GM21390 (cell line): Measurements from ENCODE around the gene GGNBP2.

Source experiments
- ATAC-seq: cut with Tn5 transposase; IDR thresholded peaks from one replicate; pipeline ENCODE4 v1.9.1; 2021; ENCODE audit not compliant: unreplicated experiment

The GGNBP2 gene

GRCh38 chr17:36512641-36513040, 32.1 kb upstream of the GGNBP2 start:
- ATAC-seq: no peak

GRCh38 chr17:36514856-36515255, 29.9 kb upstream of the GGNBP2 start:
- ATAC-seq: no peak

GRCh38 chr17:36515837-36516236, 28.9 kb upstream of the GGNBP2 start:
- no peak for ATAC-seq

- no peak for ATAC-seq
Observed at GRCh38 chr17:36523113-36523512, 21.6 kb upstream of the GGNBP2 start.

GRCh38 chr17:36524428-36524876, 20.3 kb upstream of the GGNBP2 start:
- no peak for ATAC-seq

GRCh38 chr17:36525113-36525512, 19.6 kb upstream of the GGNBP2 start:
- ATAC-seq: no peak

- ATAC-seq: no peak
Observed at GRCh38 chr17:36525888-36526287, 18.8 kb upstream of the GGNBP2 start.

- no peak for ATAC-seq
Observed at GRCh38 chr17:36527621-36528250, 17.0 kb upstream of the GGNBP2 start.

GRCh38 chr17:36529121-36529520, 15.6 kb upstream of the GGNBP2 start:
- no peak for ATAC-seq

- ATAC-seq: no peak
Observed at GRCh38 chr17:36532435-36532975, 12.2 kb upstream of the GGNBP2 start.

- peak; percentile 23 for ATAC-seq
Observed at GRCh38 chr17:36533935-36534839, 10.5 kb upstream of the GGNBP2 start.

- ATAC-seq: peak; percentile 78
Observed at GRCh38 chr17:36534840-36535668, 9.7 kb upstream of the GGNBP2 start, which contains the start of the genes MYO19 and PIGW. Gene MYO19 (minus strand): TSS chr17:36534868. CDS start chr17:36532538, 2,330 bp downstream. Gene PIGW (plus strand): TSS chr17:36534987. CDS start chr17:36537102, 2,115 bp downstream.

- peak; percentile 9 for ATAC-seq
Observed at GRCh38 chr17:36535669-36536081, 9.0 kb upstream of the GGNBP2 start.

GRCh38 chr17:36540696-36541095, 4.0 kb upstream of the GGNBP2 start:
- no peak for ATAC-seq

- ATAC-seq: no peak
Observed at GRCh38 chr17:36542755-36543154, 2.0 kb upstream of the GGNBP2 start.

GRCh38 chr17:36544044-36544306, 744 bp upstream of the GGNBP2 start:
- ATAC-seq: no peak

- ATAC-seq: peak; percentile 46
Observed at GRCh38 chr17:36545077-36545464, 352 bp downstream of the GGNBP2 start.

- peak; percentile 53 for ATAC-seq
Observed at GRCh38 chr17:36545465-36546417, 1.0 kb downstream of the GGNBP2 start.

GRCh38 chr17:36546418-36547093, 1.8 kb downstream of the GGNBP2 start:
- no peak for ATAC-seq
